Measurements from ENCODE around the gene SH3RF3.

SH3RF3 gene

GRCh38 chr2:109085912-109086742 is 42.9 kb upstream of the SH3RF3 start:
- no peak for TF ChIP-seq CTCF (IDR thresholded peaks at IDR 0.05; ENCODE audit: borderline replicate concordance, insufficient read depth, low read depth, low read length)
- no peak overlapping the region for H3K4me3 ChIP-seq (ENCODE audit: low read depth, low read length)

GRCh38 chr2:109086743-109087020 is 42.3 kb upstream of the SH3RF3 start:
- H3K4me3 ChIP-seq (ENCODE audit: low read depth, low read length), result no peak overlapping the region
- TF ChIP-seq CTCF (IDR thresholded peaks at IDR 0.05; ENCODE audit: borderline replicate concordance, insufficient read depth, low read depth, low read length), result no peak

- TF ChIP-seq CTCF (IDR thresholded peaks at IDR 0.05; ENCODE audit: borderline replicate concordance, insufficient read depth, low read depth, low read length), result no peak
- no peak overlapping the region for H3K4me3 ChIP-seq (ENCODE audit: low read depth, low read length)
Observed at GRCh38 chr2:109087055-109087663, 41.8 kb upstream of the SH3RF3 start.

GRCh38 chr2:109089602-109090300 is 39.3 kb upstream of the SH3RF3 start:
- no peak for TF ChIP-seq CTCF (IDR thresholded peaks at IDR 0.05; ENCODE audit: borderline replicate concordance, insufficient read depth, low read depth, low read length)
- no peak overlapping the region for H3K4me3 ChIP-seq (ENCODE audit: low read depth, low read length)

GRCh38 chr2:109091526-109091925 is 37.5 kb upstream of the SH3RF3 start:
- TF ChIP-seq CTCF (IDR thresholded peaks at IDR 0.05; ENCODE audit: borderline replicate concordance, insufficient read depth, low read depth, low read length), result no peak
- H3K4me3 ChIP-seq (ENCODE audit: low read depth, low read length), result no peak overlapping the region

GRCh38 chr2:109094144-109094543 is 34.9 kb upstream of the SH3RF3 start:
- no peak overlapping the region for H3K4me3 ChIP-seq (ENCODE audit: low read depth, low read length)
- TF ChIP-seq CTCF (IDR thresholded peaks at IDR 0.05; ENCODE audit: borderline replicate concordance, insufficient read depth, low read depth, low read length), result no peak
